Mucosa of descending colon (tissue), 3 donors: ENCODE results near the gene GSG1L. TPM values are rescaled to one million over a fixed set of nuclear protein-coding genes. Genes with fewer than 3 reads are reported as not detected.
A peak's percentile ranks its signal among the peaks of the same experiment; 100 is the strongest.

Experiments used
- ATAC-seq: fragments of 200-7000 bp; cut with Tn5 transposase; one replicate; pipeline ENCODE4 v1.9.1; 2020; ENCODE audit warnings: mild to moderate bottlenecking, moderate library complexity
- DNase-seq, 3 donors: peaks; one replicate each; pipeline ENCODE4 v3.0.0-alpha.2; 2020
- H3K36me3 ChIP-seq: fragments of 200-600 bp; one replicate; pipeline ENCODE4 v1.8.0; 2021; ENCODE audit warnings: low read depth, mild to moderate bottlenecking
- H3K4me1 ChIP-seq: fragments of 200-600 bp; one replicate; pipeline ENCODE4 v1.8.0; 2021; ENCODE audit warnings: low read depth, mild to moderate bottlenecking
- H3K4me3 ChIP-seq: fragments of 200-600 bp; one replicate; pipeline ENCODE4 v1.8.0; 2021; ENCODE audit warnings: mild to moderate bottlenecking
- H3K9me3 ChIP-seq: fragments of 200-600 bp; one replicate; pipeline ENCODE4 v1.8.0; 2021; ENCODE audit warnings: mild to moderate bottlenecking
- intact Hi-C, 2 donors: fragments of 100-400 bp; cut with DNase I in 1 of 2; cut with micrococcal nuclease in 1 of 2; formaldehyde crosslinking; loops; one replicate each; pipeline versions ENCODE4 v1.11.0 to v1.11.1; 2022; cut with DNase I, micrococcal nuclease
- total RNA-seq, 3 donors: library from RNA; stranded (reverse); fragmentation: NEBNext Ultra II Directional in 2 of 3; extraction: Animal tissue kit (Norgen Biotek cat#: 25700) in 2 of 3; gene quantifications; one replicate each; pipeline versions ENCODE4 v1.2.1 to v1.2.4, GENCODE V29; 2021 to 2023
- TF ChIP-seq, protein P1 (sequence below): fragments of 200-600 bp; IDR thresholded peaks from one replicate; pipeline ENCODE4 v1.8.0; 2022; ENCODE audit warnings: antibody characterized with exemption, mild to moderate bottlenecking
- donor health status: DM: no; HTN: no; CAD: no; lungs with moderate emphysema.
- donor health status: DM: no; HTN: no; CAD: no.
- donor health status: DM: no; HTN: yes; CAD: no.

Gene GSG1L
- total RNA-seq, 3 donors from 2014 or later: 0.46 to 1.2 TPM; not detected in 1

- intact Hi-C loops: no loop called here
- ATAC-seq (no peak), DNase-seq (peak in 2 of 3 donors; percentile 2 to 16)
- H3K9me3 ChIP-seq: peaks cover 2% of the 10 kb centered on the region
- H3K36me3 ChIP-seq: no peaks in the 10 kb centered on the region
- TF ChIP-seq, protein P1, sequence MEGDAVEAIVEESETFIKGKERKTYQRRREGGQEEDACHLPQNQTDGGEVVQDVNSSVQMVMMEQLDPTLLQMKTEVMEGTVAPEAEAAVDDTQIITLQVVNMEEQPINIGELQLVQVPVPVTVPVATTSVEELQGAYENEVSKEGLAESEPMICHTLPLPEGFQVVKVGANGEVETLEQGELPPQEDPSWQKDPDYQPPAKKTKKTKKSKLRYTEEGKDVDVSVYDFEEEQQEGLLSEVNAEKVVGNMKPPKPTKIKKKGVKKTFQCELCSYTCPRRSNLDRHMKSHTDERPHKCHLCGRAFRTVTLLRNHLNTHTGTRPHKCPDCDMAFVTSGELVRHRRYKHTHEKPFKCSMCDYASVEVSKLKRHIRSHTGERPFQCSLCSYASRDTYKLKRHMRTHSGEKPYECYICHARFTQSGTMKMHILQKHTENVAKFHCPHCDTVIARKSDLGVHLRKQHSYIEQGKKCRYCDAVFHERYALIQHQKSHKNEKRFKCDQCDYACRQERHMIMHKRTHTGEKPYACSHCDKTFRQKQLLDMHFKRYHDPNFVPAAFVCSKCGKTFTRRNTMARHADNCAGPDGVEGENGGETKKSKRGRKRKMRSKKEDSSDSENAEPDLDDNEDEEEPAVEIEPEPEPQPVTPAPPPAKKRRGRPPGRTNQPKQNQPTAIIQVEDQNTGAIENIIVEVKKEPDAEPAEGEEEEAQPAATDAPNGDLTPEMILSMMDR: no peak
- no peaks in the 10 kb centered on the region for H3K4me1 ChIP-seq
- H3K4me3 ChIP-seq: no peak overlapping the region
Observed at GRCh38 chr16:27761816-27762215, 301.7 kb downstream of the GSG1L start.

- ATAC-seq (no peak), DNase-seq (peak in 1 of 3 donors; percentile 4)
- TF ChIP-seq, protein P1: no peak
- H3K36me3 ChIP-seq: no peaks in the 10 kb centered on the region
- no peaks in the 10 kb centered on the region for H3K4me1 ChIP-seq
- H3K4me3 ChIP-seq: no peak overlapping the region
- peaks cover 2% of the 10 kb centered on the region for H3K9me3 ChIP-seq
- intact Hi-C loops: no loop called here
Observed at GRCh38 chr16:27760789-27761176, 302.7 kb downstream of the GSG1L start.

DNA sequence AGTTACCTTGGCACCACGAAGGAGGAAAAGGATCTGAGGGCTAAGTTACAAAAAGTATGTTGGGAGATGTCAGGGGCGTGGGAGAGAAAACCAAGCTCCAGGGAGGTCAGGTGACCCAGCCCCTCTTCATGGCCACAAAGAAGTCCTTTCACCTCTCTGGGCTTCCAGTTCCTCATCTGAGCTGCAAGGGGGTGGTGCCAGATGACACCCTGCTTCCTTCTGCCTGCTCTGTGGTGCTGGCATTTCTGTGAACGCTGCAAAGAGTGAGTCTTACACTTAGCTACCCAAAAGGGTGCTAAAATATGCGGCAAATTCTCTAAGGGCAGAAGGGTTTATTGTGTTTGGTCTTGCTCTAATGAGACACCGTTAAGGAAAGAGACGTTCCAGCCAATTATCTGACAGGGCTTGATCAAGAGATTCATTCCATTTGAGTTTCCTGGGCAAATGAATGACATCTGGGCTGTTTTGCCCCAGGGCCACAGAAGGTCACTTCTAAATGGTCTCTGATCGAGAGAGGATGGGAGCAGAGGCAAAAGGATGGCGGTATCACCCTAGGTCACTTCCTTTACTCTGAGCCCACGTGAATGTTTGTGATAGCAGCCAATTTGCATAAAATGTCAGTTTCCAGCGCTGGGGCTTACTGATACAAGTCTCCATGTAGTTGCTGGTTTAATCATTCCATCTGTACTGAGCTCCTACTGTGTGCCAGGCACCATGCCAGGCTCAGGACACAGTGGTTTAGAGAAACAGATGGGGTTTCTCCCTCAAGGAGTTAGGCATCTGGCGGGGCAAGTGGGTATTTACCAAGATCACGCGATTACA lies 303.3 kb downstream of the GSG1L start:
- DNase-seq (peak in 2 of 3 donors; percentile 3 to 8), ATAC-seq (no peak)
- TF ChIP-seq, protein P1: no peak
- intact Hi-C loops: no loop called here
- Histone ChIP-seq H3K4me3 (no peak overlapping the region), H3K9me3 (peaks cover 2% of the 10 kb centered on the region), H3K4me1 (no peaks in the 10 kb centered on the region), H3K36me3 (no peaks in the 10 kb centered on the region)

DNA sequence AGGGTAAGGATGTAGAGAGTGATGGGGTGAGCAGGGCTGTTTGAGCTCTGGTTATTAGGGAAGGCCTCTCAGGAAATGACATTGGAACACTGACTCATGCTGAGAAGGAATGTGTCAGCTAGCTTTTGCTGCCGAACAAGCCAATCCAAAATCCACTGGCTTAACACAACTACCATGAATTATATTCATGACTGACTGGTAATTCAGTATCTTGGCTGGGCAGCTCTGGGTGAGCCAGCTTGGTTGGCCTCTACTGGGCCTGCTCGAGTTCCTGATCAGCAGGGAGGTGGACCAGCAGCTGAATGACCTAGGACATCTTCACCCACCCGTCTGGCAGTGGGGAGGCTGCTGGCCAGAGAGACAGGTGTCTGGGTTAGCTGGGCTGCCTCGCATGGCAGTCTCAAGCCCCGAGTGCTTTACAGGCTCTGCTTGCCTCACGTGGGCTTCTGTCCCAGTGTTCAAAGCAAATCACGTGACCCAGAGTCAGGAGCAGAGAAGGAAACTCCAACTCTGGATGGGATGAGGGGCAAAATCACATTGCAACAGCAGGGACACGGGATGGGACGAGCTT lies 304.1 kb downstream of the GSG1L start:
- Histone ChIP-seq H3K4me3 (no peak overlapping the region), H3K4me1 (no peaks in the 10 kb centered on the region), H3K9me3 (peaks cover 2% of the 10 kb centered on the region), H3K36me3 (no peaks in the 10 kb centered on the region)
- intact Hi-C loops: no loop called here
- DNase-seq (peak in 1 of 3 donors; percentile 22), ATAC-seq (no peak)
- TF ChIP-seq, protein P1: no peak

GRCh38 chr16:27758544-27758943 lies 305.0 kb downstream of the GSG1L start:
- no peaks in the 10 kb centered on the region for H3K9me3 ChIP-seq
- ATAC-seq (no peak), DNase-seq (no peak)
- H3K36me3 ChIP-seq: no peaks in the 10 kb centered on the region
- TF ChIP-seq, protein P1: no peak
- no peaks in the 10 kb centered on the region for H3K4me1 ChIP-seq
- no peak overlapping the region for H3K4me3 ChIP-seq
- intact Hi-C loops: no loop called here
